GM18951 (cell line): ENCODE results near the gene RXRA.

Experiments
- POLR2A ChIP-seq: IDR thresholded peaks from 4 replicates; pipeline ENCODE4 v1.6.1; 2011; ENCODE audit warnings: mild to moderate bottlenecking; ENCODE audit not compliant: insufficient read length, insufficient read depth; ENCODE audit errors: extremely low read depth
- in situ Hi-C: fragments of 300-500 bp; cut with MboI; formaldehyde crosslinking; loops from one replicate; pipeline ENCODE4 v1.12.0; 2022; ENCODE audit warnings: low sequenced_read_pairs, mixed read lengths, inconsistent platforms; ENCODE audit not compliant: unreplicated experiment

Gene RXRA

DNA sequence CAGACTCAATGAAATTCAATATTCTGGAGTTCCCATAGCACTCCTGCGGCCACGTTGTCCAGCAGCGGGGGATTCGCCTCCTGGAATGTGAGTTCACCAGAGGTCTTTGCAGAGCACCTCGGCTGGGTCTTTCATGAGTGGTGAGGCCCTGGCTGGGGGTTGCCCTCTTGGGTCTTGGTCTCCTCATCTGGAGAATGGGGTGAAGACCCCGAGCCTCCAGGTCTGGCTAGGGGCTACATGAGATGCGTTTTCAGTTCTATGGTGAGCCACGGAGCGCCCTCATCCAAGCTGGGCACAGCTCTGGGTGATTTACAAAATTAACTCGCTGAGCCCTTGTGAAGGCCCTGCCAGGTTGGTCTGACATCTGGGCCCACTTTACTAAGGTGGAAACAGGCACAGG lies 37.5 kb upstream of the RXRA start:
- in situ Hi-C loops: no loop called here
- TF ChIP-seq POLR2A: no peak

GRCh38 chr9:134289241-134289875 lies 36.9 kb upstream of the RXRA start:
- TF ChIP-seq POLR2A: no peak
- in situ Hi-C loops: no loop called here

- in situ Hi-C loops: no loop called here
Measured at GRCh38 chr9:134290603-134291451, 35.4 kb upstream of the RXRA start.

GRCh38 chr9:134291452-134291881 lies 34.8 kb upstream of the RXRA start:
- in situ Hi-C loops: no loop called here
- TF ChIP-seq POLR2A: no peak

More at GRCh38 chr9:134290603-134291451, 35.4 kb upstream of the RXRA start:
- no peak for TF ChIP-seq POLR2A

DNA sequence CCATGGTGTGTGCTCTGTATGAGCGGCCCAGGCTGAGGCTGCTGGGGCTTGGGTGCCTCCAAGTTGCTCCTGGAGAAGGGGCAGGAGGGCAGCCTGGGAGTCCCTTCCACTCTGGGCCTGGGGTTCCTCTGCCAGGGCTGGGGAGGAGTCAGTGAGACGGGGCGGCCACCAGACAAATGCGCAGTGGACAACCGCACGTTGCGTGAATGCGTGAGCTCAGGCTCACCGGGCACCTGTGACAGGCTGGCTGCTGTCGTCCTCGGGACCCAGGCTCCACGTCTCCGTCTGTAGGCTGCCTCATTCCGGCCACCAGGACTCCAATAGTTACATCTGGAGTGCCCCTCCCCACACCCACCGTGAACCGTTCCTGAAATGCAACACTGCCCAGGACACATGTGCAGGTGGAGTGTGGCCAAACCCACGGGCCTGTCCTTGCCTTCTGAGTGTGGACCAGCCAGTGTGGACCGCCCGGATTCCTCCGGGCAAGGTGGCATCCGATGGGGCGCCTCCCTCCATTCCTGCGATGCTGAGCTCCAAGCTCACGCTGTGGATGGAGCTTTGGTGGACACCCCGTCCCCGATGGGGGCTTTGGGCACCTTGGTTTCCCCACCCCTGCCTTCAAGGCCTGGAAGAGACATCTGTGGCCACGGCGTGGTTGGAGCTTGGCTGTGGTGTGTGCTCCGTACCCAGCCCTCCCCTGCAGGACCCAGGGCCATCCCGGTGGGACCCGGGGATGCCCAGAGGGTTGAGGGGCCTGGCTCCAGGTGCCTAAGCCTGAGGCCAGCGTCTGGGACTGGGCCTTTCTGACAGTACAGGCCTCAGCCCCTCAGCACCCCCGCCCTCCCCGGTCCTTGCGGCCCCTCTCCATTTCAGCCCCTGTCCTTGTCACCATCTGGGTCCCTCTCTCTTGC lies 34.0 kb upstream of the RXRA start:
- in situ Hi-C loops: no loop called here
- TF ChIP-seq POLR2A: no peak

DNA sequence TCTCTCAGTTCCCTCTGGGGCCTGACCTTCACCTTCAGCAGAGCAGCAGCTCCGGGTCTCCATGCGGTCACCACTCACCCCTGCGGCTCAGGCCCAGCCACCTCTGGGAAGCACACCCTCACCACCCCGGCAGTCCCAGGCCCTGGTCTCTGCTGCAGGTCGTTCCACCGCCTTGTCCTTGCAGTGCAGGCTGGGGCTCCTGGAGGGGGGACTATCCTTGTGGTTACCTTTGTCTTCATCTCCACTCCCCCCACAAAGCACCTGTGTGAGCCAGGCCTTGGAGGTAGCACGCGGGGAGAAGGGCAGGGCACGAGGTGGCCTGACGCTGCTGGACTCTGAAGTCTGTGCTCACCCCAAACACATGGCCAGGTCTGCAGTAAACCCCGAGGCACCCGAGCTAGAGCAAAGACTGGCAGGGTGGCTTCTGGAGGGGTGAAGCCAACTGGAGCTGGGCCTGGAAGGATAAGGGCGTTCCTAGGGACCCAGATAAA lies 33.2 kb upstream of the RXRA start:
- no peak for TF ChIP-seq POLR2A
- in situ Hi-C loops: no loop called here

GRCh38 chr9:134293611-134294152 lies 32.6 kb upstream of the RXRA start:
- in situ Hi-C loops: no loop called here
- no peak for TF ChIP-seq POLR2A

DNA sequence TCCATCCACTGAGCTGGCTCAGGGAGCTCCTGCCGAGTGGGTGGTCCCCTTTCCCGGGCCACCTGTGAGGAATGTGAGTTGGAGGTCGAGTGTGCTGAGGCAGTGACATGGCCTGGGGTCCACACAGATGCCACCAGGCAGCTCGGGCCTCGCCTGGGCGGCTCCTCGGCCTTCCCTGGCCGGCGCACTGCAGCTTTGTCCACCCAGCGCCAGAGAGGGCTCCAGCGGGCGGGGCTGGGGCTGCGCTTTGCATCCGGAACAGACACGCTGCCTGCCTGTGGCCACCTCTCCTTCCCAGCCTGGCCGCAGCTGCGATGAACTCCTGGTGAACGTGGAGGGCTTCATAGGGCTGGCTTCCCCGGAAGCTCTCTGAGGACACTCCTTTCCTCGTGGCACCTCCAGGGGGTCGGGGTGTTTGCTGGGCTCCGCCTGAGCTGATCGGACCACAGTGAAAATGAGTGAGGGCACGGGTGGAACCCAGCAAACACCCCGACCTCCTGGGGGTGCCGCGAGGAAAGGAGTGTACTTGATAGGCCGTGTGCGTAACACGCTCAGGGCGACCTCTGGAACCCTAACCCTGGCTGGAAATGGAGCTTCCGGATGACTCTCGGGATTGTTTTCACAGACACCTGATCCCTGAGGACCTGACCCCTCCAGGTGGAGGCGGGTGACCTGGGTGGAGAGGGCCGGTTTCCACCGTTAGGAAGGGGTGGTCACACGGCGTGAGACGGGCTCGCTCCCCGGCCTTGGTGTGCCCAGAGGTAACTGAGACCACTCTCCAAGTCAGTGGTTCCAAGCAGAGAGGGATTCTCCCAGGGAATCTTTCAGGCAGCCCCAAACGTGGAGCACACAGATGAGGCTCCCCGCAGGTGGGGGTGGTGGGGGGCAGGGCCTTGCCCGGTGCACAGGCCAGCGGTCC lies 31.8 kb upstream of the RXRA start:
- in situ Hi-C loops: no loop called here
- TF ChIP-seq POLR2A: no peak

- no peak for TF ChIP-seq POLR2A
- in situ Hi-C loops: no loop called here
Measured at GRCh38 chr9:134295101-134295745, 31.0 kb upstream of the RXRA start.

GRCh38 chr9:134295746-134296250 lies 30.5 kb upstream of the RXRA start:
- no peak for TF ChIP-seq POLR2A
- in situ Hi-C loops: no loop called here

DNA sequence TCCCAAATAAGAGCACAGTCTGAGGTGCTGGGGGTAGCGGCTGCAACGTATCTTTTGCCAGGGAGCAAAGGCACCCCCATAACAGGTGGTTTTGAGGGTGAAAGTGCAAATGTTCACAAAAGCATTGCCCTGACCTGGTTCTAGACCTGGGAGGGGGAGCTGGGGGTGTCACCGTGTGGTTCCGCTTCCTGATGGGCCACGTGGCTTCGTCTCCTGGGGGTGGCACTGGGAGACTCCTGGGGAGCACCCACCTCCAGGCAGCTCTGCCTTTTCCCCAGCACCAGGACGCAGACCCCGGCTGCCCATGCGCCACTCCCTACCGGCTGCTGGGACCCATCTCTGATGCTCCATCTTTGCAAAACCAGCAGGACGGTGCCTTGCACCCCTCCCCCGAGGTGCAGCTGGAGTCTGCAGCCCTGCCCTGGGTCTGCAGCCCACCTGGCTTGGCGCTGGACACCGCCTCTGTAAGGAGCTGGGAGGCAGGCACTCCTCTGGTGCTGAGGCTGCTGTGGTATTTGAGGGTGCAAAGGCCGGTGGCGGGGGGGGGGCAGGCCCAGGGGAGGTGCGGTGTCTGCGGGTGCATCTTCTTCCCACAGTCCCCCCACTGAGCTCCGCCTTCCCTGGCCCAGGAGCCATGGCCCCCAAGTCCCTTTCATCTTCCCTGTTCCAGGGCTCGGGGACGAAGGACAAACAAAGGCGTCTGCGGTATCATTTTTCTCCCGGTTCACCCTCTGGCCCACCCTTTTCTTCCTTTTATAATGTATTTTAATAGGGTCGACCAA lies 29.8 kb upstream of the RXRA start:
- in situ Hi-C loops: no loop called here
- TF ChIP-seq POLR2A: no peak

- in situ Hi-C loops: no loop called here
- no peak for TF ChIP-seq POLR2A
Measured at GRCh38 chr9:134297083-134297410, 29.2 kb upstream of the RXRA start.
